GM10248 (cell line): ENCODE measurements around the gene ATP1A1.

ENCODE experiments used
- CTCF ChIA-PET: fragments of 300-600 bp; sonication (Branson Sonifier 250); formaldehyde crosslinking; extraction: SDS; loops from one replicate; lab custom pipeline; 2021; ENCODE audit warnings: antibody characterized with exemption; lab: Yijun Ruan, JAX
- POLR2A ChIA-PET: fragments of 350-650 bp; sonication (Branson Sonifier 250); formaldehyde crosslinking; extraction: SDS; loops from one replicate; lab custom pipeline; 2020; ENCODE audit warnings: antibody characterized with exemption; lab: Yijun Ruan, JAX
- DNase-seq: peaks from one replicate; pipeline ENCODE4 v3.0.0; 2012; ENCODE audit errors: extremely low spot score
- CTCF ChIP-seq: IDR thresholded peaks from 2 replicates; pipeline ENCODE4 v1.5.1; 2012; ENCODE audit warnings: mild to moderate bottlenecking, low read depth; ENCODE audit errors: extremely low read depth, missing control alignments, control extremely low read depth

Gene ATP1A1

GRCh38 chr1:116418091-116418830 is 45.2 kb downstream of the ATP1A1 start:
- peak; percentile 88 for DNase-seq
- POLR2A ChIA-PET: no interaction called here
- CTCF ChIA-PET: interaction anchor here (1.2 to 5.3 kb wide), 7 partner anchors 8 to 398 kb away, joined by 3 to 35 read pairs (median 4); no protein-coding TSS in a partner anchor
- TF ChIP-seq CTCF: no peak

- CTCF ChIA-PET: interaction anchor here (1.0 to 5.3 kb wide), 4 partner anchors 8 to 79 kb away, joined by 3 to 35 read pairs (median 4); no protein-coding TSS in a partner anchor
- no peak for DNase-seq
- POLR2A ChIA-PET: no interaction called here
- TF ChIP-seq CTCF: no peak
Observed at GRCh38 chr1:116420417-116421200, 47.6 kb downstream of the ATP1A1 start.

- CTCF ChIA-PET: interaction anchor here (1.3 kb wide), 1 partner anchor 61 kb away, joined by 3 read pairs; no protein-coding TSS in a partner anchor
- DNase-seq: no peak
- POLR2A ChIA-PET: no interaction called here
- TF ChIP-seq CTCF: no peak
Observed at GRCh38 chr1:116424438-116424837, 51.4 kb downstream of the ATP1A1 start.

- no peak for DNase-seq
- POLR2A ChIA-PET: no interaction called here
- CTCF ChIA-PET: interaction anchor here (1.3 kb wide), 1 partner anchor 61 kb away, joined by 3 read pairs; no protein-coding TSS in a partner anchor
- no peak for TF ChIP-seq CTCF
Observed at GRCh38 chr1:116424863-116425262, 51.8 kb downstream of the ATP1A1 start.

- DNase-seq: no peak
- ChIA-PET POLR2A (no interaction called here), CTCF (interaction anchor here (1.2 kb wide), 1 partner anchor 59 kb away, joined by 7 read pairs; no protein-coding TSS in a partner anchor)
Observed at GRCh38 chr1:116425987-116426386, 52.9 kb downstream of the ATP1A1 start.

More at GRCh38 chr1:116425987-116426386, 52.9 kb downstream of the ATP1A1 start:
- TF ChIP-seq CTCF: no peak
